Lower lobe of right lung (tissue), 2 donors: ENCODE measurements around the gene NPBWR2. TPM values are rescaled to one million over a fixed set of nuclear protein-coding genes. Genes with fewer than 3 reads are reported as not detected.

Source experiments
- ATAC-seq, 2 donors: fragments of 200-7000 bp; cut with Tn5 transposase; one replicate each; pipeline ENCODE4 v1.9.1; 2020 to 2022; ENCODE audit warnings: mild to moderate bottlenecking in 2 of 2, moderate library complexity in 2 of 2
- DNase-seq: peaks from one replicate; pipeline ENCODE4 v3.0.0-alpha.2; 2020
- H3K27ac ChIP-seq: fragments of 200-600 bp; one replicate; pipeline ENCODE4 v1.8.0; 2022
- H3K27me3 ChIP-seq: fragments of 200-600 bp; one replicate; pipeline ENCODE4 v1.8.0; 2022; ENCODE audit warnings: low read depth
- H3K36me3 ChIP-seq: fragments of 200-600 bp; one replicate; pipeline ENCODE4 v1.8.0; 2022; ENCODE audit warnings: mild to moderate bottlenecking
- H3K4me1 ChIP-seq: fragments of 200-600 bp; one replicate; pipeline ENCODE4 v1.8.0; 2022
- H3K4me3 ChIP-seq: fragments of 200-600 bp; one replicate; pipeline ENCODE4 v1.8.0; 2022; ENCODE audit warnings: mild to moderate bottlenecking
- H3K9me3 ChIP-seq: fragments of 200-600 bp; one replicate; pipeline ENCODE4 v1.8.0; 2022
- intact Hi-C: fragments of 100-400 bp; cut with DNase I; formaldehyde crosslinking; loops from one replicate; pipeline ENCODE4 v1.11.0; 2022
- total RNA-seq: library from RNA; stranded (reverse); fragmentation: NEBNext Ultra II Directional; extraction: Animal tissue kit (Norgen Biotek cat#: 25700); gene quantifications from one replicate; pipeline ENCODE4 v1.2.1, GENCODE V29; 2021
- TF ChIP-seq, protein P1 (sequence below): fragments of 200-600 bp; IDR thresholded peaks from one replicate; pipeline ENCODE4 v1.8.0; 2022; ENCODE audit warnings: antibody characterized with exemption, mild to moderate bottlenecking
- donor health status: DM: no; HTN: yes; CAD: no; lungs with severe emphysema.

The NPBWR2 gene
- total RNA-seq, 1 donor from 2014 or later: not detected

DNA sequence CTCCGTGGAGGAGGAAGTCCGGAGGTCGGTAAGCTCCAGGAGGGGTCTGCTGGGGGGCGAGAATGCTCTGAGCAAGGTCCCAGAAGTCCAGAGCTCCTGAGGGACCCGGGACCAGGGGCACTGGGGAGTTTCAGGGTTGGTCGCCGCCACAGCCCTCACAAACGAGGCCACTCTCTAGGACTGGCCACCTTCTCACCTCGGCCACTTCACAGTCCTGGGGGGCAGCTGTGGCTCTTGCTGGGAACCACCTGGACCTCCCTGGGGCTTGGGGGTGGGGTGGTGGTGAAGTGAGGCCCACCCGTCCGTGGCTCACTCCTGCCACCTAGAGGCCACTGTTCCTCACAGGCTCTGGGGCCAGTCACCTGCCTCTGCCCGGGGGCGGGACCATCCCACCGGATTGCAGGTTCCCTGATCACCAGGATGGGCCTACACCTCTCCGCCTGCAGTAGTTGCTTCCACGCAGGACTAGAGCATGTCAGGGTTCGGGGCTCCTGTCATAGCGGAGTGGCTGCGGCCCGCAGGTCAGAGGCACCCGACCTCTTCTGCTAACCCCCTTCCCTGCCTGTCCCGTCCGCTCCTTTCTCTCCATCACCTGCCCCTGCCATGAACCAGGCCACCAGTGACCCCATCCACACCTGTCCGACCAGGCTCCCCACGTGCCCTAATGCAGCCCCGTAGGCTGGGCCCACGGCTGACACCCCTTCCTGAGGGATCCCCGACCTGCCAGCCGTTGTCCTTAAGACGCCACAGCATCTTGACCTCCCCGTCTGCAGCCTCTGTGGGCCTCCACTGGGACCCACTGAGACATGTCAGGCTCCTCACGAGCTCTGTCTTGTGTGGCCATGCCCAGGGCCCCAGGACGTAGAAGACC, 49.5 kb downstream of the NPBWR2 start:
- intact Hi-C loops: no loop called here
- Histone ChIP-seq H3K27ac (peak overlapping the region; percentile 87), H3K36me3 (no peaks in the 10 kb centered on the region), H3K4me3 (peak overlapping the region; percentile 41), H3K27me3 (peaks cover 28% of the 10 kb centered on the region), H3K4me1 (peaks cover 49% of the 10 kb centered on the region), H3K9me3 (no peaks in the 10 kb centered on the region)
- ATAC-seq: peak; percentile 76 to 77
- TF ChIP-seq, protein P1, sequence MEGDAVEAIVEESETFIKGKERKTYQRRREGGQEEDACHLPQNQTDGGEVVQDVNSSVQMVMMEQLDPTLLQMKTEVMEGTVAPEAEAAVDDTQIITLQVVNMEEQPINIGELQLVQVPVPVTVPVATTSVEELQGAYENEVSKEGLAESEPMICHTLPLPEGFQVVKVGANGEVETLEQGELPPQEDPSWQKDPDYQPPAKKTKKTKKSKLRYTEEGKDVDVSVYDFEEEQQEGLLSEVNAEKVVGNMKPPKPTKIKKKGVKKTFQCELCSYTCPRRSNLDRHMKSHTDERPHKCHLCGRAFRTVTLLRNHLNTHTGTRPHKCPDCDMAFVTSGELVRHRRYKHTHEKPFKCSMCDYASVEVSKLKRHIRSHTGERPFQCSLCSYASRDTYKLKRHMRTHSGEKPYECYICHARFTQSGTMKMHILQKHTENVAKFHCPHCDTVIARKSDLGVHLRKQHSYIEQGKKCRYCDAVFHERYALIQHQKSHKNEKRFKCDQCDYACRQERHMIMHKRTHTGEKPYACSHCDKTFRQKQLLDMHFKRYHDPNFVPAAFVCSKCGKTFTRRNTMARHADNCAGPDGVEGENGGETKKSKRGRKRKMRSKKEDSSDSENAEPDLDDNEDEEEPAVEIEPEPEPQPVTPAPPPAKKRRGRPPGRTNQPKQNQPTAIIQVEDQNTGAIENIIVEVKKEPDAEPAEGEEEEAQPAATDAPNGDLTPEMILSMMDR: peak; percentile 91
- DNase-seq: peak; percentile 84

DNA sequence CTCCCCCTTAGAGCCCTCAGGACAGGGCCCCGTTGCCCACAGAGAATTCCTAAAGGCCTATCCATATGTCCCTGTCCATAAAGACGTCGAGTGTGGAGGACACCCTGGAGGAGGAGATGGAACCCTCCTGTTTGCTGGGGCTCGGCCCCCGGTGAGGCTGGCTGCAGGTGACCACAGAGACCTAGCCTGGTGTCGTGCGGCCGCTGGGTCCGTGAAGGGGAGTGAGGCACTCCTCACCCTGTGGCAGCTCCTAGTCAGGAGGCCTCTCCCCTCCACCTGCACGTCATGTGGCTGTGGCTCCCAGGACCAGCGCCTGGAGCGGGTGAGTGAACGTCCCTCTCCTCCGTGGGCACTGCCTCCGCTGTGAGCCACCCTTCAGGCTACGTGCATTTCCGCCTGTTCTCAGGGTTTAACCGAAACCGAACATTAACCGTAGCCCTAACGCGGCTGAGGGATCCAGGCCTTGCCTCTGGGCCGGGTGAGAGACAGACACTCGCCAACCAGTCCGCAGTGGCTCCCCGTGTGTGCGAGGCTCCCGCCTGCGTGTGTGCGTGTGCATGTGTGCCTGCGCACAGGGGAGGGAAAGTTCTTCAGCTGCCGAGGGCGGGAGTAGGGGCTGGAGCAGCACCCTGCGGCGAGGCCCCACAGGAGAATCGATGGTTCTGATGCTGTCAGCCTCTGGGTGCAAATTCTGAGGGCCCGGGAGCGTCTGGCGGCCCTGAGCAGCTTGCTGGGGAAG, 50.3 kb downstream of the NPBWR2 start:
- intact Hi-C loops: no loop called here

DNA sequence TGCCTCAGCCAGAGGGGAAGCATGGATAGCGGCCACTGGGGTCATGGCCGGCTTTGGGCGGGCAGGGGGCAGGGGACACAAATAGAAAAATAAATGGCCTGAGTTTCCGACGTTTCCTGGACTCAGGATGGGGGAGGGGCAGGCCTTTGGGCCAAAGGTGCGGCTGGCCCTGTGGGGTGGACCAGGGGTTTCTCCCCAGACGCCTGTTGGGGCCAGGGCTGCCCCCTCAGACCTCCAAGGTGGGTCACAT, 50.8 kb downstream of the NPBWR2 start:
- intact Hi-C loops: no loop called here
- Histone ChIP-seq H3K4me3 (peak overlapping the region; percentile 41), H3K27me3 (peaks cover 39% of the 10 kb centered on the region), H3K27ac (peak overlapping the region; percentile 87), H3K4me1 (peaks cover 50% of the 10 kb centered on the region), H3K9me3 (no peaks in the 10 kb centered on the region), H3K36me3 (no peaks in the 10 kb centered on the region)
- DNase-seq (no peak), ATAC-seq (no peak)
- TF ChIP-seq, protein P1: no peak

More for the DNA sequence above, 50.3 kb downstream of the NPBWR2 start:
- Histone ChIP-seq H3K27me3 (peaks cover 34% of the 10 kb centered on the region), H3K4me1 (peaks cover 50% of the 10 kb centered on the region), H3K9me3 (no peaks in the 10 kb centered on the region), H3K36me3 (no peaks in the 10 kb centered on the region), H3K27ac (peak overlapping the region; percentile 87), H3K4me3 (peak overlapping the region; percentile 41)
- DNase-seq (peak; percentile 45), ATAC-seq (no peak)
- TF ChIP-seq, protein P1: no peak

DNA sequence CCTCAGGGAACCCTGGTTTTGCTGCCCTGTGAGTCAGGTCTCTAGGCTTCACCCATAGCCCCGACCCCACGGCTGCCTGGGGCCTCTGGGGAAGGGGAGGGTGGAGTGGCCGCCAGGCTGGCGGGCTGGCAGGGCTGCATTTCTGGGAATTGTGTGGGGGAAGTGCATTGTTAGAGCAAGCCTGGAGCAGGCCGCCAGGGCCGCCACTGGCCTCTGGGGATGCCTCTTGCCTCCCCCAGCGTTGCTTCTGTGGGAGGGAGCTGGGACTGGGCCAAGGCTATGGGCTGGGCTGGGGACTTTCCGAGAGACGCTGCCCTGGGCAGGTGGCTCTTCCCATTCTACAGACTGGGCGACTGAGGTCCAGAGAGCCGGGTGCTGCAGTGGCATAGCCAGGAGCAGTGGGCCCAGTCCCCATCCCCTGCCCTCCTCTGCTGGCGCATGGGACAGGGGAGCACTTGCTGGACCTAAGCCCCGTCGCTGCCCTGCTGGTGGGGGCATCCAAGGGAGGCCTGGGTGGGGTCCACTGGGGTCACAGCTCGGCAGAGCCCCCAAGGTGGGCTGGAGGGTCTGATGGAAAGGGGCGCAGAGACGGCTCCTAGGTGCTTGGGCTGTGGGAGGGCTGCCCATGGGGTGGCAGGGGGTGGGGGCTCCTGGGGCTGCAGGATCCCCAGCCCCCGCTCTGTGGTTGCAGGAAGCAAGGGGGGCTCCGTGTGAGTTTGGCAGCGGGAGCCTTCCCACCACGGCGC, 51.3 kb downstream of the NPBWR2 start:
- DNase-seq: peak; percentile 68
- Histone ChIP-seq H3K27ac (peak overlapping the region; percentile 87), H3K4me3 (peak overlapping the region; percentile 41), H3K27me3 (peaks cover 44% of the 10 kb centered on the region), H3K36me3 (no peaks in the 10 kb centered on the region), H3K9me3 (no peaks in the 10 kb centered on the region), H3K4me1 (peaks cover 50% of the 10 kb centered on the region)
- intact Hi-C loops: no loop called here
- peak; percentile 14 to 31 for ATAC-seq
- TF ChIP-seq, protein P1: no peak

DNA sequence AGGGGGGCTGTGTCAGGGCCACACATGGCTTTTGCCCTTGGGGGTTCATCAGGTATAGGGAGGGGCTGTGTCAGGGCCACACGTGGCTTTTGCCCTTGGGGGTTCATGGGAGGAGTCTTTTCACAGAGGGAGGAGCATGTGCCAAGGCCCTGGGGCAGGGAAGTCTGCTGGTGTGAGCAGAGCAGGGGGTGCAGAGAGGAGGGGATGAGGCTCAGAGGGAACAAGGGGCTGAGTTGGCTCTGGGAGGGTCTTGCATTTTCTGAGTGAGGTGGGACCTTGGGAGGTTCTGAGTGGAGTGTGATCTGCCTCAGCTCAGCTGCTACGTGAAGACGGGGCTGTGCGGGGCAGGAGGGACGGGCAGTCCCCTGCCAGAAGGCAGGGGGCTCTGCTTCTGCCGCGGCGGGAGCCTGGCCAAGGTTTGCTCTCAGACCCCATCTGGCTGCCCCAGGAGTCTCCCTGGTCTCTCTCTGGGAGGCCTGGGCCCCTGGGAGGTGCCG, 51.9 kb downstream of the NPBWR2 start:
- ATAC-seq (no peak), DNase-seq (no peak)
- H3K27ac ChIP-seq: peak overlapping the region; percentile 87
- peaks cover 50% of the 10 kb centered on the region for H3K27me3 ChIP-seq
- intact Hi-C loops: no loop called here
- H3K9me3 ChIP-seq: no peaks in the 10 kb centered on the region
- H3K4me3 ChIP-seq: peak overlapping the region; percentile 41
- TF ChIP-seq, protein P1: no peak
- peaks cover 50% of the 10 kb centered on the region for H3K4me1 ChIP-seq
- no peaks in the 10 kb centered on the region for H3K36me3 ChIP-seq
